ENCODE results near the gene ADPRS.

DNA sequence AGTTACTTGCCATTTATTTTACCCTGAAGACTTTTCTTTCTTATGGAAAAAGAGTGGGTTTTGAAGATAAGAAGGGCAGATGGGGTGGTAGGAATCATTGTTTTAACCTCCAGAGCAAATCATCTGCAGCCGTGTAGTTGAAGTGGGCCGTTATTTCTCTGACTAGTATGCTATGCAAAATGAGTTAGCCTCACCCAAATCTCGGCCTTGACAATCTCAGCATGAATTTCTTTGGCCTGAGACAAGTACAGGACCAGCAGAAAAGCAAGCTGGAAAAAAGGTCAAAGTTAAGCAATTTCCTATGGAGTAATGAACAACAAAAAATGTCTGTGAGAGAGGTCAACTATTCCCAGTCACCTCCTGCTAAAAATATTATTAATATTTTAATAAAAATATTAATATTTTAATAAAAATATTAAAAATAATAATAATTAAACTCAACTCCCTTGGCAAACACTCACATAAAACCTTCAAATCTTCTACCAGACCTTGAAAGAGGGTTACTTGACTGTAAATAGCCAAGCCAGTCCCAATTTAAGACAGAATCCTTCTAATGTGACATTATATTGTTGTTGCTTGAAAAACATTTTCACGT lies 11.6 kb upstream of the ADPRS start:
- TF ChIP-seq, protein P1, sequence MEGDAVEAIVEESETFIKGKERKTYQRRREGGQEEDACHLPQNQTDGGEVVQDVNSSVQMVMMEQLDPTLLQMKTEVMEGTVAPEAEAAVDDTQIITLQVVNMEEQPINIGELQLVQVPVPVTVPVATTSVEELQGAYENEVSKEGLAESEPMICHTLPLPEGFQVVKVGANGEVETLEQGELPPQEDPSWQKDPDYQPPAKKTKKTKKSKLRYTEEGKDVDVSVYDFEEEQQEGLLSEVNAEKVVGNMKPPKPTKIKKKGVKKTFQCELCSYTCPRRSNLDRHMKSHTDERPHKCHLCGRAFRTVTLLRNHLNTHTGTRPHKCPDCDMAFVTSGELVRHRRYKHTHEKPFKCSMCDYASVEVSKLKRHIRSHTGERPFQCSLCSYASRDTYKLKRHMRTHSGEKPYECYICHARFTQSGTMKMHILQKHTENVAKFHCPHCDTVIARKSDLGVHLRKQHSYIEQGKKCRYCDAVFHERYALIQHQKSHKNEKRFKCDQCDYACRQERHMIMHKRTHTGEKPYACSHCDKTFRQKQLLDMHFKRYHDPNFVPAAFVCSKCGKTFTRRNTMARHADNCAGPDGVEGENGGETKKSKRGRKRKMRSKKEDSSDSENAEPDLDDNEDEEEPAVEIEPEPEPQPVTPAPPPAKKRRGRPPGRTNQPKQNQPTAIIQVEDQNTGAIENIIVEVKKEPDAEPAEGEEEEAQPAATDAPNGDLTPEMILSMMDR (conservative IDR thresholded peaks at IDR 0.05 in 1 of 2, IDR thresholded peaks at IDR 0.05 in 1 of 2; ENCODE audit: low read depth in 1 of 2, low read length in 2 of 2): no peak
- no peak for TF ChIP-seq EZH2 (IDR thresholded peaks at IDR 0.05; ENCODE audit: low read length, missing control alignments)
